K562 (cell line): Measurements from ENCODE around the gene GLRX3. TPM values are rescaled to one million over a fixed set of nuclear protein-coding genes. Genes with fewer than 3 reads are reported as not detected.

Experiments
- CHD7 ChIP-seq: fragments of 200-600 bp; sonication (generic); IDR thresholded peaks from one replicate; pipeline ENCODE4 v1.6.1; 2012; ENCODE audit warnings: mild to moderate bottlenecking, low read depth, low read length, inconsistent platforms
- KAT2B ChIP-seq: IDR thresholded peaks from one replicate; pipeline ENCODE4 v1.6.1; 2012; ENCODE audit warnings: low read depth, mild to moderate bottlenecking, control low read depth, inconsistent platforms, low read length, moderate library complexity
- KAT7 ChIP-seq: sonication (generic); formaldehyde crosslinking; IDR thresholded peaks from 2 replicates; pipeline ENCODE4 v1.8.0; 2022; ENCODE audit warnings: missing genetic modification reagents, mild to moderate bottlenecking, borderline replicate concordance
- MAZ ChIP-seq, 2 experiments: fragments of 450-650 bp in 1 of 2; sonication (generic) in 1 of 2; formaldehyde crosslinking; IDR thresholded peaks in 1 of 2; conservative IDR thresholded peaks in 1 of 2; 2 replicates each; pipeline versions ENCODE4 v1.4.0 to v1.5.0; 2020; ENCODE audit warnings: mild to moderate bottlenecking in 1 of 2, missing genetic modification reagents in 1 of 2
- NR1H2 ChIP-seq: sonication (generic); formaldehyde crosslinking; IDR thresholded peaks from 2 replicates; pipeline ENCODE4 v1.4.0; 2020; ENCODE audit warnings: mild to moderate bottlenecking, missing genetic modification reagents
- SRSF1 ChIP-seq: fragments of 200-400 bp; formaldehyde crosslinking; IDR thresholded peaks from 2 replicates; pipeline ENCODE4 v1.6.1; 2017; ENCODE audit warnings: mild to moderate bottlenecking, low read depth, low read length, moderate library complexity
- TGIF2 ChIP-seq: sonication (generic); formaldehyde crosslinking; IDR thresholded peaks from 2 replicates; pipeline ENCODE4 v1.8.1; 2022; ENCODE audit warnings: mild to moderate bottlenecking, missing genetic modification reagents, moderate library complexity
- polyA plus RNA-seq, 8 experiments: library from polyadenylated mRNA; depleted of rRNA in 4 of 8; stranded (reverse) in 5 of 8; unstranded in 3 of 8; fragments of >200 nt; fragmentation: Nextera tagmentation in 2 of 8; fragmentation: Illumina TruSeq in 1 of 8; extraction: Ambion mirVana in 2 of 8; extraction: Trizol in 1 of 8; gene quantifications; 2 replicates each; pipeline versions ENCODE4 v1.2.1 to v1.2.3, GENCODE V29; 2011 to 2014; ENCODE audit warnings: inconsistent platforms in 1 of 8, missing spikeins in 1 of 8
- total RNA-seq, 7 experiments: library from RNA; depleted of rRNA in 6 of 7; stranded (reverse); fragments of >200 nt in 6 of 7; fragmentation: Illumina TruSeq in 2 of 7; extraction: Trizol in 2 of 7; gene quantifications; 2 replicates each; pipeline versions ENCODE4 v1.2.1 to v1.2.3, GENCODE V29; 2011 to 2021; ENCODE audit warnings: low replicate concordance in 1 of 7

Gene GLRX3
- total and polyA plus RNA-seq, 9 of the 15 experiments (the other 6 are each of a cell fraction or from before 2014, with no cell fraction given), result 115 to 190 (median 169) TPM

DNA sequence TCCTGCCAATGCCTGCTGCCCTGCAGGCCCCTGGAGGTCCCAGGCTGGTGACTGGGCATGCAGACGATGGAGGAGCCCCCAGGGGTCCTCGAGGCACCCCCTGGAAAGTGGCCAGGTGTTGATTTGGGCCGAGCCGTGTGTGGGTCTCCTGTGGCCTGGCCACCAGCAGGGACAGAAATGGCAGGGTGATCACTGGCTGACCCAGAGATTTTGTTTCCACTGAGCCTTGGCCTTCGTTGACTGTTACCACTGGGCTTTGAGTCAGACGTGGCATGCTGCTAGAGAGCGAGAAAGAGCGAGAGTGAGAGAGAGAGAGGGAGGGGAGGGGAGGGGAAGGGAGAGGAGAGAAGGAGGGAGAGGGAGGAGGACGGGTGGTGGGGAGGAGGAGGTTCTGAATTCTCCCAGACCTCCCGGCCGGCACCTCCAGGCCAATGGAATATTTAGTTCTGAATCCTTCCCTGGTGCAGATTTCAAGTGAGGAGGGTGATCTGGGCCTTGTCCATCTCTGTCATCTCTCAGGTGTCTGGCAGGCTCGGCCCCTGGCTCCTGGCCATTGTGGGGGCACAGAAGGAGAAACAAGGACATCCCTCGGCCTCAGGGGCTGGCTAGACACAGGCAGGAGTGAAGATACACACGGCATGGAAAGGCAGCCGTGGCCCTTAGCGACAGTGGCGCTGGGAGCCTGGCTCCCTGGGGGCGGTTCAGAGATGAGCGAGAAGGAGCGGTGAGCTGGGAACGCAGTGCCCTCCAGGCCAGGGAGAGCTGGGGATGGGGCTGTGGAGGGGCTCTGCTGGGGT lies 58.2 kb downstream of the GLRX3 start (continued):
- no peak for TF ChIP-seq CHD7
- TF ChIP-seq NR1H2 (CRISPR knock-in tag), result no peak
- TF ChIP-seq TGIF2 (CRISPR knock-in tag), result no peak
- no peak for TF ChIP-seq SRSF1
- TF ChIP-seq KAT7, result no peak
- TF ChIP-seq KAT2B, result no peak
- no peak for TF ChIP-seq MAZ (CRISPR knock-in tag; conservative IDR thresholded peaks at IDR 0.05 in 1 of 2, IDR thresholded peaks at IDR 0.05 in 1 of 2)
- TF ChIP-seq, all 486 proteins: peak for 0
